ENCODE results near the gene UTP3. TPM values are rescaled to one million over a fixed set of nuclear protein-coding genes. Genes with fewer than 3 reads are reported as not detected.
"Not testable (repeated sequence)": the region's sequence is repeated elsewhere in the genome, so short reads cannot be mapped to it uniquely, and the experiment has no call there.

Gene UTP3, protein sequence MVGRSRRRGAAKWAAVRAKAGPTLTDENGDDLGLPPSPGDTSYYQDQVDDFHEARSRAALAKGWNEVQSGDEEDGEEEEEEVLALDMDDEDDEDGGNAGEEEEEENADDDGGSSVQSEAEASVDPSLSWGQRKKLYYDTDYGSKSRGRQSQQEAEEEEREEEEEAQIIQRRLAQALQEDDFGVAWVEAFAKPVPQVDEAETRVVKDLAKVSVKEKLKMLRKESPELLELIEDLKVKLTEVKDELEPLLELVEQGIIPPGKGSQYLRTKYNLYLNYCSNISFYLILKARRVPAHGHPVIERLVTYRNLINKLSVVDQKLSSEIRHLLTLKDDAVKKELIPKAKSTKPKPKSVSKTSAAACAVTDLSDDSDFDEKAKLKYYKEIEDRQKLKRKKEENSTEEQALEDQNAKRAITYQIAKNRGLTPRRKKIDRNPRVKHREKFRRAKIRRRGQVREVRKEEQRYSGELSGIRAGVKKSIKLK
- 10 to 100 TPM; 10.3 to 25.0 (median 21.5) TPM for total RNA-seq
- 10 to 100 TPM; 16.7 to 23.1 TPM for polyA plus RNA-seq
- long read RNA-seq, donor 1, transcript UTP3-201 (1 exons, 2,073 nt): major isoform, 16 of 17 reads
- long read RNA-seq, donor 1, partial matches to known transcripts: 0 of 17 reads
- long read RNA-seq, donor 1, other reads (novel, unspliced or antisense): 1 of 17 reads
- long read RNA-seq, donor 2, transcript UTP3-201 (1 exons, 2,073 nt): major isoform, 35 of 35 reads
- long read RNA-seq, donor 2, partial matches to known transcripts: 0 of 35 reads
- long read RNA-seq, donor 2, other reads (novel, unspliced or antisense): 0 of 35 reads
- long read RNA-seq, donor 3, transcript UTP3-201 (1 exons, 2,073 nt): major isoform, 7 of 7 reads
- long read RNA-seq, donor 3, partial matches to known transcripts: 0 of 7 reads
- long read RNA-seq, donor 3, other reads (novel, unspliced or antisense): 0 of 7 reads

- H3K27ac ChIP-seq: peak within 1 kb of the TSS; percentile 74 to 90
- 0 to 1% (median 0%) methylated on average over 70 of the region's 70 CpGs for WGBS, 3 donors
- H3K4me3 ChIP-seq: peak within 1 kb of the TSS; percentile 83
- no peaks in the 10 kb centered on the region for H3K27me3 ChIP-seq
- intact Hi-C loops (cut with DNase I): loop anchor here in 1 of 4 donors (5.0 kb wide), 2 partner anchors 149 to 219 kb away; partner anchors contain the start of gene GRSF1
- no peak for TF ChIP-seq EP300 (IDR thresholded peaks at IDR 0.05)
- peak; percentile 74 for TF ChIP-seq POLR2A (IDR thresholded peaks at IDR 0.05)
- peak; percentile 93 to 99 (median 94) for TF ChIP-seq CTCF (IDR thresholded peaks at IDR 0.05)
- peaks cover 4% of the 10 kb centered on the region for H3K4me1 ChIP-seq (ENCODE audit: insufficient read depth)
- peak; percentile 96 to 98 (median 97) for DNase-seq
- no peaks in the 10 kb centered on the region for H3K36me3 ChIP-seq
- no peaks in the 10 kb centered on the region for H3K9me3 ChIP-seq
Observed at GRCh38 chr4:70687821-70688794, at the start of gene UTP3. Gene UTP3 (plus strand): TSS chr4:70688532. CDS start chr4:70688678, 146 bp downstream.

DNA sequence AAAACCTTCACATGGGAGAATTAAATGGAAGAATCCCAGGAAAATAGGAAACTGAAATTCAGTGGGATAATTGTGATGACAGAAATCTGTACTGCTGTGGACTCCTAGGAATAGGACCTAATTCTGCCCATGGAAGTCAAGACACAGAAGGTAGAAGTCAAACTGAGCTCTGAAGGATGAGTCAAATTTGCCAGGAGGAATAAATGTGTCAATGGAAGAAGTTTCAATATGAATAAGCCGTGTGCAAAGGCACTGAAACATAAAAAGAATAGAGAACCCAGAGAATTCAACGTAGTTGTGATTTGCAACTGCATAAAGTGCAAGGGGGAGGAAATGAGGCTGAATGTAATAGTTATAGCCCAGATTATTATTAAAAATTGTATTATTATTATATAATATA lies 48.1 kb upstream of the UTP3 start:
- WGBS, 3 donors: 78 to 85% (median 82%) methylated on average over 2 of the region's 2 CpGs
- TF ChIP-seq CTCF (IDR thresholded peaks at IDR 0.05) (no peak), EP300 (IDR thresholded peaks at IDR 0.05) (no peak), POLR2A (IDR thresholded peaks at IDR 0.05) (no peak)
- intact Hi-C loops (cut with DNase I): no loop called here
- Histone ChIP-seq H3K4me1 (ENCODE audit: insufficient read depth) (no peaks in the 10 kb centered on the region), H3K36me3 (no peaks in the 10 kb centered on the region), H3K27me3 (no peaks in the 10 kb centered on the region), H3K9me3 (no peaks in the 10 kb centered on the region), H3K27ac (no peak overlapping the region), H3K4me3 (no peak overlapping the region)
- no peak for DNase-seq

DNA sequence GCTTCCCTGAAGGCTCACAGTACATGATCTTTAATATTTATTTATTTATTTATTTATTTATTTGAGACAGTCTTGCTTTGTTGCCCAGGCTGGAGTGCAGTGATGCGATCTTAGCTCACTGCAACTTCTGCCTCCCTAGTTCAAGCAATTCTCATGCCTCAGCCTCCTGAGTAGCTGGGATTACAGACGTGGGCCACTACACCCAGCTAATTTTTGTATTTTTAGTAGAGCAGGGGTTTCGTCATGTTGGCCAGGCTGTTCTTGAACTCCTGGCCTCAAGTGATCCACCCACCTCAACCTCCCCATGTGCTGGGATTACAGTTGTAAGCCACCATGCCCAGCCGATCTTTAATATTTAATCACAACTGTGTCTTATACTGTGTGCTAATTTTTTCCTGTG lies 37.6 kb upstream of the UTP3 start:
- not testable (repeated sequence) for H3K4me1 ChIP-seq (ENCODE audit: insufficient read depth); H3K36me3 ChIP-seq; H3K9me3 ChIP-seq; DNase-seq; H3K27me3 ChIP-seq; H3K27ac ChIP-seq; H3K4me3 ChIP-seq
- 68 to 84% (median 81%) methylated on average over 4 of the region's 4 CpGs for WGBS, 3 donors
- intact Hi-C loops (cut with DNase I): loop anchor here in 1 of 4 donors (10.0 kb wide), 1 partner anchor 1064 kb away; no protein-coding TSS in a partner anchor

GRCh38 chr4:70651864-70652506 lies 36.3 kb upstream of the UTP3 start:
- TF ChIP-seq CTCF (IDR thresholded peaks at IDR 0.05) (peak; percentile 29 to 57 (median 57)), EP300 (IDR thresholded peaks at IDR 0.05) (no peak)
- 2 to 3% (median 2%) methylated on average over 4 of the region's 4 CpGs for WGBS, 3 donors
- Histone ChIP-seq H3K9me3 (no peaks in the 10 kb centered on the region), H3K4me3 (no peak overlapping the region), H3K4me1 (ENCODE audit: insufficient read depth) (no peaks in the 10 kb centered on the region), H3K27ac (no peak overlapping the region), H3K36me3 (no peaks in the 10 kb centered on the region), H3K27me3 (no peaks in the 10 kb centered on the region)
- DNase-seq: no peak
- intact Hi-C loops (cut with DNase I): loop anchor here in 1 of 4 donors (10.0 kb wide), 1 partner anchor 1063 kb away; no protein-coding TSS in a partner anchor

Measured in ovary (tissue), 10 donors.